Measurements from ENCODE around the gene ARPC2. TPM values are rescaled to one million over a fixed set of nuclear protein-coding genes. Genes with fewer than 3 reads are reported as not detected.

ARPC2 gene
- total RNA-seq, 1 experiment from 2014 or later, result 213 TPM

DNA sequence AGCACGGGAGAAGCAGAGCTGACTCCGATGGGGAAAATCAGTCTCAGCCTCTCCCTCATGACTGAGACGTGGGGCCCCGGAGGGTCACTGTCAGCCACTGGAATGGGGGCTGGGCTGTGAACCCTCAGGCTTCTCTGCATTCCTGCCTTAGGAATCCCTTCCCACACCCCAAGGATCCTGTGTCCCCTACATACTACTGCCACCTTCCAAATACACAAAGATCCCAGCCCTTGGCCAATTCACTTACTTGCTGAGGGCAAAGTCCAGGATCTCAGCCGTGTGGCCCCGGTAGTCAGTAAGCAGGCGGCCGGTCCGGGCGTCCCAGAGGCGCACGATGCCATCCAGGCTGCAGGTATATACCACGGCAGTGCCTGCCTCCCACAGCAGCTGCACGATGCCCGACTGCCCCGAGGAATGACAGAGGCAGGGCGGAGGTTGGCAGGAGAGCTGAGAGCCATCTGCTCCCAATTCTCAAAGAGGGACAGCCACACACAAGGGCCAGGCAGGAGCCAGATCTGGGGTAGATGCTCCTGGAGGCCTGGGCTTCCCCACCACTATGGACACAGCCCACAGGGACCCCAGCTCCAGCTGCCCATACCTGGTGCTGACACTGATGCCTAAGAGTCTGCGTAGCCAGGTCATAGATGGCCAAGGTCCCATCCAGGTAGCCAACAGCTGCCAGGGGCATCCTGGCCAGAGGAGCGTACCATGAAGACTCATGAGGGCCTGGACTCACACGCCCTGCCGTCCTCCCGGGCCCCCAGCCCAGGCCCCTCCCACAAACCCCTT, 48.0 kb downstream of the ARPC2 start:
- Histone ChIP-seq H2AFZ (ENCODE audit: low read length) (no peak overlapping the region), H3K4me3 (ENCODE audit: low read length) (no peak overlapping the region), H3F3A (ENCODE audit: low read length, unreplicated experiment) (no peaks in the 10 kb centered on the region), H3K27ac (ENCODE audit: low read length) (no peak overlapping the region), H3K4me2 (ENCODE audit: low read length) (no peak overlapping the region), H3K27me3 (ENCODE audit: low read length) (no peaks in the 10 kb centered on the region), H3K79me2 (ENCODE audit: low read length) (peaks cover 18% of the 10 kb centered on the region), H3K36me3 (ENCODE audit: low read depth, low read length) (peaks cover 10% of the 10 kb centered on the region), H3K9me2 (replicated peaks; ENCODE audit: low read length) (no peaks in the 10 kb centered on the region), H3K9me3 (ENCODE audit: low read length) (no peaks in the 10 kb centered on the region), H3K9ac (ENCODE audit: low read length) (no peak overlapping the region), H3K4me1 (ENCODE audit: insufficient read depth, low read length) (no peaks in the 10 kb centered on the region), H4K20me1 (ENCODE audit: low read length) (no peaks in the 10 kb centered on the region)
- ChIA-PET POLR2A (ENCODE audit: unreplicated experiment) (no interaction called here), CTCF (no interaction called here)
- intact Hi-C loops (cut with micrococcal nuclease), result no loop called here
- ATAC-seq (no peak), DNase-seq (no peak)
- BruUV-seq (replicated peaks), result no TSS peak
- no peak for TF ChIP-seq EZH2phosphoT487 (IDR thresholded peaks at IDR 0.05; ENCODE audit: borderline replicate concordance, low read length)
- TF ChIP-seq, protein P1, sequence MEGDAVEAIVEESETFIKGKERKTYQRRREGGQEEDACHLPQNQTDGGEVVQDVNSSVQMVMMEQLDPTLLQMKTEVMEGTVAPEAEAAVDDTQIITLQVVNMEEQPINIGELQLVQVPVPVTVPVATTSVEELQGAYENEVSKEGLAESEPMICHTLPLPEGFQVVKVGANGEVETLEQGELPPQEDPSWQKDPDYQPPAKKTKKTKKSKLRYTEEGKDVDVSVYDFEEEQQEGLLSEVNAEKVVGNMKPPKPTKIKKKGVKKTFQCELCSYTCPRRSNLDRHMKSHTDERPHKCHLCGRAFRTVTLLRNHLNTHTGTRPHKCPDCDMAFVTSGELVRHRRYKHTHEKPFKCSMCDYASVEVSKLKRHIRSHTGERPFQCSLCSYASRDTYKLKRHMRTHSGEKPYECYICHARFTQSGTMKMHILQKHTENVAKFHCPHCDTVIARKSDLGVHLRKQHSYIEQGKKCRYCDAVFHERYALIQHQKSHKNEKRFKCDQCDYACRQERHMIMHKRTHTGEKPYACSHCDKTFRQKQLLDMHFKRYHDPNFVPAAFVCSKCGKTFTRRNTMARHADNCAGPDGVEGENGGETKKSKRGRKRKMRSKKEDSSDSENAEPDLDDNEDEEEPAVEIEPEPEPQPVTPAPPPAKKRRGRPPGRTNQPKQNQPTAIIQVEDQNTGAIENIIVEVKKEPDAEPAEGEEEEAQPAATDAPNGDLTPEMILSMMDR (conservative IDR thresholded peaks at IDR 0.05; ENCODE audit: low read depth, low read length), result no peak
- TF ChIP-seq EZH2 (IDR thresholded peaks at IDR 0.05; ENCODE audit: low read length, unreplicated experiment), result no peak

DNA sequence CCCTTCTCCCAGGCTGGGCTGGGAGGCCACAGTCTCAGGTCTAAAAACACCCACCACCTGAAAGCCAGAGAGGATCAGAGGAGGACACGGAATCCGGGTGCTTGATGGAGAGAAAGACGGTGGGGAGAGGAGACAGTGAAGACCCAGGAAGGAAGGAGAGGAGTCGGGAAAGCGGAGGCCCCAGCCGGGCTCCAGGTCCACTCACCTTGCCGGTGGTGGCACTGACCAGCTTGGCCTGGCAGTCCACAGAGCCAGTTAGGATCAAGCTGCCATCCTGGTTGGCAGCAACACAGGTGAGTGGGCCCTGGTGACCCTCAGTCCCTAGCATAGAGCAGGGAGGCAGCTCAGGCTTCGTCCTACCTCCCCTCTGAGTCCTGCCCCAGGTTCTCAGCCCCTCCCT, 48.6 kb downstream of the ARPC2 start:
- TF ChIP-seq, protein P1 (conservative IDR thresholded peaks at IDR 0.05; ENCODE audit: low read depth, low read length), result no peak
- TF ChIP-seq EZH2 (IDR thresholded peaks at IDR 0.05; ENCODE audit: low read length, unreplicated experiment) (no peak), EZH2phosphoT487 (IDR thresholded peaks at IDR 0.05; ENCODE audit: borderline replicate concordance, low read length) (no peak)
- Histone ChIP-seq H3K4me1 (ENCODE audit: insufficient read depth, low read length) (no peaks in the 10 kb centered on the region), H3K27me3 (ENCODE audit: low read length) (no peaks in the 10 kb centered on the region), H2AFZ (ENCODE audit: low read length) (no peak overlapping the region), H3K27ac (ENCODE audit: low read length) (no peak overlapping the region), H3K36me3 (ENCODE audit: low read depth, low read length) (peaks cover 10% of the 10 kb centered on the region), H4K20me1 (ENCODE audit: low read length) (no peaks in the 10 kb centered on the region), H3F3A (ENCODE audit: low read length, unreplicated experiment) (no peaks in the 10 kb centered on the region), H3K9me2 (replicated peaks; ENCODE audit: low read length) (no peaks in the 10 kb centered on the region), H3K4me2 (ENCODE audit: low read length) (no peak overlapping the region), H3K9ac (ENCODE audit: low read length) (no peak overlapping the region), H3K4me3 (ENCODE audit: low read length) (no peak overlapping the region), H3K9me3 (ENCODE audit: low read length) (no peaks in the 10 kb centered on the region), H3K79me2 (ENCODE audit: low read length) (peaks cover 19% of the 10 kb centered on the region)
- intact Hi-C loops (cut with micrococcal nuclease), result no loop called here
- no peak for ATAC-seq
- POLR2A ChIA-PET (ENCODE audit: unreplicated experiment), result no interaction called here
- CTCF ChIA-PET, result no interaction called here
- no peak for DNase-seq
- no TSS peak for BruUV-seq (replicated peaks)

DNA sequence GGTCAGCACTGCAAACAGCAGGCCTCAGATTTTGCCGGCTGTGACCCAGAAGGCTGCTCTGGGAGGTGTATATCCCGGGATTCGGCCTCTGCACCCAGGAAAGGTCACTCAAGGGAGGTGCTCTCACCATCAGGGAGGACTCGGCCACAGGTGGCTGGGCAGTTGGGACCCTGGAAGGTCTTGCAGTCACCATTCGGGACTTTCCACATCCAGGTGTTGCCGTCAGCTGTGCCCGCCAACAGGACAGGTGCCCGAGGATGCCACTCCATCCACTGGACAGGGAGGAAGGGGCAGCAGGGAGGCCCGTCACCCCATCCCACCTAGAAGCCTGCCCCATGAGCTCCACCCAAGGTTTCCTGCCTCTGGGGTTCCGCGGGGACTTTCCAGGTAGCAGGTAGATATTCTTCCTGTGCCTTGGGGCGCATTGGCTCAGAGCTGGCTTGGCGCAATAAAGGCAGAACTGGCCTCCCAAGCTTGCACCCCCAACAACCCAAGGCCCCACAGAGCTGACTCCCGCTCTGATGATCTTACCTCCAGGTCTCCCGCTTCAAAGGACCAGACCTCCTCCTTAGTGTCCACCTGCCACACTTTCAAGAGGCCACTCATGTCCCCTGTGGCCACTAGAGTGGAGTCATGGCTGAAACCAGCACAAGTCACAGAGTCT, 49.5 kb downstream of the ARPC2 start:
- H3K27me3 ChIP-seq (ENCODE audit: low read length), result no peaks in the 10 kb centered on the region
- peaks cover 10% of the 10 kb centered on the region for H3K36me3 ChIP-seq (ENCODE audit: low read depth, low read length)
- no TSS peak for BruUV-seq (replicated peaks)
- no peaks in the 10 kb centered on the region for H3K9me2 ChIP-seq (replicated peaks; ENCODE audit: low read length)
- POLR2A ChIA-PET (ENCODE audit: unreplicated experiment), result no interaction called here
- intact Hi-C loops (cut with micrococcal nuclease), result no loop called here
- DNase-seq (no peak), ATAC-seq (no peak)
- CTCF ChIA-PET, result no interaction called here
- no peak overlapping the region for H3K9ac ChIP-seq (ENCODE audit: low read length)
- H3K4me2 ChIP-seq (ENCODE audit: low read length), result no peak overlapping the region
- no peak overlapping the region for H3K4me3 ChIP-seq (ENCODE audit: low read length)
- H3K4me1 ChIP-seq (ENCODE audit: insufficient read depth, low read length), result peaks cover 3% of the 10 kb centered on the region
- H3K27ac ChIP-seq (ENCODE audit: low read length), result no peak overlapping the region
- H3K9me3 ChIP-seq (ENCODE audit: low read length), result no peaks in the 10 kb centered on the region
- TF ChIP-seq EZH2 (IDR thresholded peaks at IDR 0.05; ENCODE audit: low read length, unreplicated experiment) (no peak), EZH2phosphoT487 (IDR thresholded peaks at IDR 0.05; ENCODE audit: borderline replicate concordance, low read length) (no peak)
- TF ChIP-seq, protein P1 (conservative IDR thresholded peaks at IDR 0.05; ENCODE audit: low read depth, low read length), result no peak
- no peaks in the 10 kb centered on the region for H3F3A ChIP-seq (ENCODE audit: low read length, unreplicated experiment)
- no peaks in the 10 kb centered on the region for H4K20me1 ChIP-seq (ENCODE audit: low read length)
- peaks cover 27% of the 10 kb centered on the region for H3K79me2 ChIP-seq (ENCODE audit: low read length)
- H2AFZ ChIP-seq (ENCODE audit: low read length), result no peak overlapping the region
